GM12865 (cell line): ENCODE results near the gene TOM1.
A peak's percentile ranks its signal among the peaks of the same experiment; 100 is the strongest.

Experiments
- DNase-seq: peaks from one replicate; pipeline ENCODE4 v3.0.0; 2010; ENCODE audit warnings: low read depth
- H3K4me3 ChIP-seq: 2 replicates; pipeline ENCODE4 v1.5.1; 2011; ENCODE audit warnings: mild to moderate bottlenecking, low read depth, low read length, control low read depth
- TF ChIP-seq, protein P1 (sequence below): IDR thresholded peaks from 2 replicates; pipeline ENCODE4 v1.5.1; 2011; ENCODE audit warnings: low read length, control low read depth, low read depth, inconsistent platforms; ENCODE audit not compliant: insufficient read depth; ENCODE audit errors: missing control alignments

The TOM1 gene

DNA sequence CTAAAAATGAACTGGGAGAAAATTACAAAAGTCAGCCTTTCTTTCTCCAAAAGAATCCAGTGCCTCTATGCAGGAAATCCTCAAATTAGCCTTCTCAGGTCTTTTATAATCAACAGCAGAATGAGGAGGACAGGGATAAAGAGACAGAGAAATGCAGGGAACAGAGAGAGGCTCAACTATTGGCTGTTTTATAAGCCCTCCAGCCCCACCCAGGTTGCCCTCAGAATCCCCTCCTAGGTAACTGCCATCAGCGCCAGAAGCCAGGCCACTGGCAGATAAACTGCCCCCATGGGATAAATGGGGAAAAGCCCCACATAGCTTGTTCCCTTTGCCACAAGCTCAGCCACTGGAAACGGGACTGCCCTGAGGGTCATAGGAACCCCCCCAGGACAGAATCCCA lies 70.3 kb downstream of the TOM1 start:
- DNase-seq = no peak
- H3K4me3 ChIP-seq = no peak overlapping the region
- TF ChIP-seq, protein P1, sequence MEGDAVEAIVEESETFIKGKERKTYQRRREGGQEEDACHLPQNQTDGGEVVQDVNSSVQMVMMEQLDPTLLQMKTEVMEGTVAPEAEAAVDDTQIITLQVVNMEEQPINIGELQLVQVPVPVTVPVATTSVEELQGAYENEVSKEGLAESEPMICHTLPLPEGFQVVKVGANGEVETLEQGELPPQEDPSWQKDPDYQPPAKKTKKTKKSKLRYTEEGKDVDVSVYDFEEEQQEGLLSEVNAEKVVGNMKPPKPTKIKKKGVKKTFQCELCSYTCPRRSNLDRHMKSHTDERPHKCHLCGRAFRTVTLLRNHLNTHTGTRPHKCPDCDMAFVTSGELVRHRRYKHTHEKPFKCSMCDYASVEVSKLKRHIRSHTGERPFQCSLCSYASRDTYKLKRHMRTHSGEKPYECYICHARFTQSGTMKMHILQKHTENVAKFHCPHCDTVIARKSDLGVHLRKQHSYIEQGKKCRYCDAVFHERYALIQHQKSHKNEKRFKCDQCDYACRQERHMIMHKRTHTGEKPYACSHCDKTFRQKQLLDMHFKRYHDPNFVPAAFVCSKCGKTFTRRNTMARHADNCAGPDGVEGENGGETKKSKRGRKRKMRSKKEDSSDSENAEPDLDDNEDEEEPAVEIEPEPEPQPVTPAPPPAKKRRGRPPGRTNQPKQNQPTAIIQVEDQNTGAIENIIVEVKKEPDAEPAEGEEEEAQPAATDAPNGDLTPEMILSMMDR = no peak

DNA sequence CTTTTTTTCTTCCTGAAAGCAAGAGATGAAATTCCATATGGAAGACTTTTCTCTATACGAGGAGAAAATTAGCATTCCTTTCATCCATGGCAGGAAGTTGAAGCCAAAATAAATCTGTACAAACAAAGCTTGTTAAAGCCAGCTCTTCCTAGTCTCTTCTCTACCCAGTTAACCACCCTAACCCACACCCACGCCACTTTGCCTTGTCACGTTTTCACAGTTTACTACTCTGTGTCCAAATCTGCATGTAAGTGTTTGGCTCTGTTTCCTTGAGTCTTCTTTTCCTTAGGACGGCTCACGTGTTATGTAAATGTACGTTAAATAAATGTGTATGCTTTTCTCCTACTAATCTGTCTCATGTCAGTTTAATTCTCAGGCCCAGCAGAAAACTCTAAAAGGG lies 74.1 kb downstream of the TOM1 start:
- no peak for DNase-seq
- TF ChIP-seq, protein P1 = no peak
- H3K4me3 ChIP-seq = no peak overlapping the region

DNA sequence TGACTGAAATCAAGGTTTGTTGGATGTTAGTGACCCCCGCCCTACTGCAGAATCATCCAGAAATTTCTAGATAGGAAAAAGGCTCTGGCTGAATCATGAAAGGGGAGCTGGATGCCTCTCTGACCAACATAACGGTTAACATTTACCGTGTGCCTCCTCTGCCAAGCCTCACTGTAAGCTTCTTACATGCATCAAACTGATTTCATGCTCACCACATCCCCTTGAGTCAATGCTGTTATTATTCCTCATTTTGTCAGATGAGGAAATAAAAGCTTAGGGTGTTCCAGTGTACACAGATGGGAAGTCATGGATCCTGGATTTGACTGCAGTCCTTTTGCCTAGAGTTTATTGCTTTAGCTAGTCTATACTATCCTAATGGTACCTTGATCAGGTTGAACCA lies 75.3 kb downstream of the TOM1 start:
- TF ChIP-seq, protein P1 = no peak
- H3K4me3 ChIP-seq = no peak overlapping the region
- no peak for DNase-seq

DNA sequence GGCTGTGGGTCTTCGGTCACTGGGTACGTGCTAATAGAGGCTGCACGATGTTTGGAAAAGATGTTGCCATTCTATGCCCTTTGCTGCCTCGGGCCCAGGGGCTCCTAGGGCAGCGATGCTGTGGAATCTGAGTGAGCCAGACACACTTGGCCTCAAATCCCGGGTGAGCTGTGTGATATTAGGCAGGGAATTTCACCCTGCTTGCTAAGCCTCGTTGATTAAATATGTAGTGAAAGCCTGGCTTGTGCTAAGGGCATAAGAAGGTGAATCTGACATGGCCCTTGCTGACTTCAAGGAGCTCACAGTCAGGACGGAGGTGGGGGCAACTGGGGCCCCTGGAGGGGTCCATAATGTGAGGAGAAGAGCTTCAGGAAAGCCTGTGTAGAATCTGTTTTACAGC lies 75.8 kb downstream of the TOM1 start:
- no peak overlapping the region for H3K4me3 ChIP-seq
- no peak for DNase-seq
- TF ChIP-seq, protein P1 = no peak

DNA sequence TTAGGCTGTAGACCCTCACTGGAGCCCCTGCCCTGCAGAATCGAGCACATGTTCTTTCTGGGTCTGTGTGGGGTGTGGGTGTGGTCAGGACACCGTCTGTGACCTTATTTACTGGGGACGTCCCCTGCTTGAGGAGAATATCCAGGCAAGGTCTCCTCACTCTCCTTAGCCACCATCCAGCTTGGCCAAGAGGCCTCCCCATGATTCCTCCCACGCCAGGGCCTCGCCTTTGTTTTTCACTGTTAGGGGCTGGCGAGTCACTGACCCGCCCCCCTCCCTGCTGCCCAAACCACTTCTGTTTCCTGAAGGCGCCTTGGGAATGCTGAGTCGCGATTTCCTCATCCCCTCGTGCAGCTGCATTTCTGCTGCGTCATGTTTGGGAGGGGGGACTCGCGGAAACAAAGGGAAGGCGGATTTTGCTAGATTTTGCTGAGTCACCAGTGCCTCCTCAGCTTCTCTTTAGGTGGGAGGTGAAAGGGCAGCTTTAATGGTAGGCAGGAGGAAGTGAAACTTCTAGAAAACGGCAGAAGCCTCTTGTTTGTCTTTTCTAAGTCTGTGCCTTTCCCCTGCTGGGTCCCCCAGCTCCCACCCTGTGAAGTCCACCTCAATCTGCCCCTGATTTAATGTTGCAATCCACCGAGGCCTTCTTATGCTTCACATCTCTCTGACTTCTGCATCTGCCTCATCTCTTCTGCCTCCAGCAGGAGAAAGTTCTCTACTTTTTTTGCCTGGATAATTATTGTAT lies 77.2 kb downstream of the TOM1 start:
- H3K4me3 ChIP-seq = peak overlapping the region; percentile 29; the same call in 1 of the 2 replicates
- DNase-seq = peak; percentile 92
- TF ChIP-seq, protein P1 = no peak

DNA sequence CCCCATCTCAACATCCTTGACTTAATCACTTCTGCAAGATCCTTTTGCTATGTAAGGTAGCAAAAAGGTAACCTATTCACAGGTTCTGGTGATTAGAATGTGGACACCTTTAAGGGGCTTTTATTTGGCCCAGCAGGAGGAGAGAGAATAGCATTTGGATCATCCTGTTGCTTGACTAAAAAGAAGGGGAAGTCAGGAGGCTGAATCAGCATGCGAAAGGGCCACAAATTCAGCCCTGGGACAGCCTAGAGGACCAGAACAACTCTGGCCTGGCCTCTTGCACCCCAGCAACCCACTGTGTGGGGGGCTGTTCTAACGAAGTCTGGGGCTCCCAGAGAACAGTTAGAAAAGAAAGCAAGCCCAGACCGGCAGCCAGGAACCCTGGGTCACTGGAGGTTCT lies 78.0 kb downstream of the TOM1 start:
- no peak overlapping the region for H3K4me3 ChIP-seq
- TF ChIP-seq, protein P1 = no peak
- no peak for DNase-seq

DNA sequence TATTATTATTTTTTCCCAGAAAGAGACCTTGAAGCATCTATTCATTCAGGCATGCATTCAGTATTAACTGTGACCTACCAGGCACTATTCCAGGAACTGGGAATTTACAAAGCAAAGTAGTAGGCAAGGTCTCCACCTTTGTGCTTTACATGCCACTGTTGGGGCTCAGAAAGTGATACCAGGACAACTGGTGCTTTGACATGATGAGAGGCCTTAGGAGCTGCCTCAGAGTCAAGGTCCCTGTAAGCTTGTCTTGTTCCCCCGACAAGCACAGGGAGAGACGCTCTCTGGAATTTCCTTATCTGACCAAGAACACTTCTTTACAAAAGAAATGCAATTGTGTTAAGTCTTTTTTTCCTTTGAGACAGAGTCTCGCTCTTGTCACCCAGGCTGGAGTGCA lies 78.9 kb downstream of the TOM1 start:
- H3K4me3 ChIP-seq = no peak overlapping the region
- TF ChIP-seq, protein P1 = no peak
- no peak for DNase-seq
